GM18508 (cell line): ENCODE measurements around the gene TEX51.

ENCODE experiments used
- ATAC-seq: cut with Tn5 transposase; IDR thresholded peaks from one replicate; pipeline ENCODE4 v1.9.1; 2021; ENCODE audit warnings: moderate number of reproducible peaks; ENCODE audit not compliant: insufficient read depth, unreplicated experiment

TEX51 gene

GRCh38 chr2:126877861-126878565 lies 20.7 kb upstream of the TEX51 start:
- no peak for ATAC-seq

- no peak for ATAC-seq
Measured at GRCh38 chr2:126878601-126879000, 20.1 kb upstream of the TEX51 start.

DNA sequence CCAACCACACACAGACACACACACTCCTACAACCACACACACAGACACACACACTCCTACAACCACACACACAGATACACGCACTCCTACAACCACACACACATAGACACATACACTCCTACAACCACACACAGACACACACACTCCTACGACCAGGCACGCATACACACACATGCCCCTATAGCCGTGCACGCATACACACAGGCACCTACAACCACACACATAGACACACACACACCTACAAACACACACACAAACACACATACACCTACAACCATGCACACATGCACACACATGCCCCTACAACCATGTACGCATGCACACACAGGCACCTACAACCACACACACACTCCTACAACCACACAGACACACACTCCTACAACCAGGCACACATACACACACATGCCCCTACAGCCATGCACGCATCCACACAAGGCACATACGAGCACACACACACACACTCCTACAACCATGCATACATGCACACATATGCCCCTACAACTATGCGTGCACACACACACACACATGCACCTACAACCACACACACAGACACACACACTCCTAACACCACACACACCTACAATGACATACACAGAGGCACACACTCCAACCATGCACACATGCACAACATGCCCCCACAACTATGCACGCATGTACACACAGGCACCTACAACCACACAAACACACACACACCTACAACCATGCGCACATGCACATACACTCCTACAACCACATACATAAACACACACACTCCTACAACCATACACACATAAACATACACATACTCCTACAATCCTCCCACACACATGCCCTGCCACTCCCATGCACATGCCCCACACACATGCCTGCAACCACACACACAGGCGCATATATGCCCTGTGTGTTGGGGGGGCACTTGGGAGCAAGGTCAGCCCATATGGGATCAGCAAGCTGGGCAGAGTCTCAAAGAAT lies 19.1 kb upstream of the TEX51 start:
- no peak for ATAC-seq

DNA sequence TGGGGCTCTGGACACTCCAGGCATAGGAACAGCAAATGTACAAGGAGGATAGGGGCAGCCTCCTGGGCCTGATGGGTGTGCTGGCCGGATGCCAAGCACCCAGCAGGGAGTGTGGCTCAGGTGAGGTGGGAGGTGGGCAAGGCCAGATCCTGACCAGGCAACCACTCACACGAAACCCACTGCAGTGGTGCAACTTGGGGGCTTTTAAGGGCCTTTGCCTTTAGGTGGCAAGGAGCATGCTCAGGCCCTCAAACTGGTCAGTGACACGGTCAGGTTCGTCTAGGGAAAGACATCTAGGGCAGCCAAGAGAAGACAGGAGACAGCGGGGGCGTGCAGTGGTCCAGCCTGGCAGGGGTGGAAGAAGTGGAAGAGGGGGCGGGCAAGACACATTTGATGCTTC lies 18.4 kb upstream of the TEX51 start:
- no peak for ATAC-seq

GRCh38 chr2:126880817-126881216 lies 17.9 kb upstream of the TEX51 start:
- ATAC-seq, result no peak

- no peak for ATAC-seq
Measured at GRCh38 chr2:126881591-126881990, 17.1 kb upstream of the TEX51 start.

DNA sequence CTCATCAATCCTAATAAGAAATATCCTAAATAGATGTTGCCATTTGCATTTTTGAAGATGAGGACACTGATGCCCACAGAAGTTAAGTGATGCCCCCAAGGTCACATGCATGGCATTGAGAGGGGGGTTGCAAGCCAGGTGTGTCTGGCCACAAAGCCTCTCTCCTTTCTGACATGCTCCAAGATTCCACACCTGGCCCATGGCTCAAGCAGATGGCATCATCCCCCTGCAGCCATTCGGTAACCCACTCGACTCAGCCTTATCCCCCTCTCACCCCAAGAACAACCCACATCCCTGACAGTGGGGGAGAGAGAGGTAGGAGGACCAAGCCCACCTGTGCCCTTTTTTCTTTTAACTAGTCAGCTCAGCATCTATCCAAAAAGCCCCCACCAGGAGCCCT lies 16.5 kb upstream of the TEX51 start:
- no peak for ATAC-seq

DNA sequence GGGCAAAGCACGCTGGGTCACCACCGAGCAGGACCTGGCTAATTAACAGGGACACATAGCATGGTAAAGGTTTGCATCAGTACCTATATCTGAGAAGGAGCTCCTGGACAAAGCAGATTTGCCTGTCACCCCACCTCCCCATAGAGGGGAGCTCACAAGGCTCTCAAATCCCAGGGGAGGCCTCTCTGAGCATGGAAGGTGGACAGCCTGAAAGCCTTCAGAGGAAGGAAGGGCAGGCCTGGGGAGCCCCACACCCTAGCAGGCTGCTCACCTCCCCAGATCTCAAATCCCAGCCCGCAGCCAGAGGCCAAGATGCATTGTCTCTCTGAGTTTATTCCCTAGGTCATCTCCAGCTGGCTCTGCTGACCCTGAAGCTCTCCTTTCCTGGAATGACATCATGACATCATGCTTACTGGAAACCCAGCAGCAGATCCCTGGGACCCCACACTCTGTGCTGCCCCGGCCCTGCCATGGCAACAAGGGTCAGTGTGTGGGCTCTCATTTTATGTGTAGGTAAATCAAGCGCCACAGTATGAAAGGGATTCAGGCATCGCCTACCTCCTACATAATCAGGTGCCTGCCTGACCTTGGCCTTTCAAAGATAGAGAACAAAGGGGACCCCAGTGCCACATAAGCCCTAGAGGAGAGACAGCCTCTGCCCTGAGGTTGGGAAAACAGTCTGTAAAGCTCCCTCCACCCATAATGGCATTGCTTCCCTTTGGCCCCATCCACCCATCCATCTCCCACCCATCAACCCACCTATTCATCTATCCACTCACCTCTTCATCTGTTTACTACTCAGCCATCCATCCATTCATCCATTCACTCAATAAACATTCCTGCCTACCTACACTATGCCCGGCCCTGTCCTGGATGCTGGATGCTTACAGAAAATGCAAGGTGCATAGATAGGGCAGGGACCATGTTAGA lies 15.7 kb upstream of the TEX51 start:
- no peak for ATAC-seq

- no peak for ATAC-seq
Measured at GRCh38 chr2:126883666-126884040, 15.0 kb upstream of the TEX51 start.

GRCh38 chr2:126884861-126885750 lies 13.6 kb upstream of the TEX51 start:
- no peak for ATAC-seq

DNA sequence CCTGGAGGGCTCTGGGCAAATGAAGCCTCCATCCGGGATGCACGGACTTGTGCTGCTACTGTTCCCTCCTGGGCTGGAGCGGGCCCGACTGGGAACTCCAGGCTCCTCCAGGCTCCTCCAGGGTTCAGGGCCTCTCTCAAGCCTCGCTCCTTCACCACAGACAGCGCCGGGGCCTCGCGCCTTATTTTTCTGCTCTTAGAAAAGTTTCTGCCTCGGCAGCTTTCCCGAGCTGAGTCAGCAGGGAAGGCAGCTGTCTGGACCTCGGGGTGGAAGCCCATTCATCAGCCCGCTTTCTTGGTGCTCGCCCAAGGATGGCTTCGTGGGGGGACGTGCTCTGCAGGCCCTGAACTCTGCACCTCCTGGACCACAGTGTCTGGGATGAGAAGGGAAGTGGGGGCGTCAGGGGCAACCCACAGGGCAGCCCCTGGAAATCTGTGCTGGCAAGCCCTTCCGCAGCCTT lies 12.9 kb upstream of the TEX51 start:
- no peak for ATAC-seq

- ATAC-seq, result no peak
Measured at GRCh38 chr2:126886211-126886915, 12.3 kb upstream of the TEX51 start.

- no peak for ATAC-seq
Measured at GRCh38 chr2:126886916-126887280, 11.8 kb upstream of the TEX51 start.

- no peak for ATAC-seq
Measured at GRCh38 chr2:126887506-126887905, 11.2 kb upstream of the TEX51 start.

DNA sequence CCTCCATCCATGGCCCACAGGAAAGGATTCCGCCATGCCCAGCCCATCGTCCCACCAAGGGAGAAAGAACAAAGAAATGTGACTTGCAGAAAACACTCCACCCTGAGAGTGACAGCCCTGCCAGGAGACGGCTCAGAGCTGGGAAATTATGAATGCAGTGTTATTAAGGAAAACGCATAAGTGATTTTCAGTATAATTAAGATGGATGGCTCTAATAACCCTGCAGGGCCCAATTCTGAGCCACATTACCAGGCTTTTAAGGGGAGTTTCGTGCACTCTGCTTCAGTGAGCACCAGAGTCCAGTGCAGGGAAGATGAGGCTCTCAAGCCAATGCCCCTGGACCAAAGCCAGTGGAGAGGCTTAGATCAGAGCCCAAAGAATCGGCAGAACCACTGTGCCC lies 10.6 kb upstream of the TEX51 start:
- ATAC-seq, result no peak

- ATAC-seq, result no peak
Measured at GRCh38 chr2:126889071-126889470, 9.6 kb upstream of the TEX51 start.

DNA sequence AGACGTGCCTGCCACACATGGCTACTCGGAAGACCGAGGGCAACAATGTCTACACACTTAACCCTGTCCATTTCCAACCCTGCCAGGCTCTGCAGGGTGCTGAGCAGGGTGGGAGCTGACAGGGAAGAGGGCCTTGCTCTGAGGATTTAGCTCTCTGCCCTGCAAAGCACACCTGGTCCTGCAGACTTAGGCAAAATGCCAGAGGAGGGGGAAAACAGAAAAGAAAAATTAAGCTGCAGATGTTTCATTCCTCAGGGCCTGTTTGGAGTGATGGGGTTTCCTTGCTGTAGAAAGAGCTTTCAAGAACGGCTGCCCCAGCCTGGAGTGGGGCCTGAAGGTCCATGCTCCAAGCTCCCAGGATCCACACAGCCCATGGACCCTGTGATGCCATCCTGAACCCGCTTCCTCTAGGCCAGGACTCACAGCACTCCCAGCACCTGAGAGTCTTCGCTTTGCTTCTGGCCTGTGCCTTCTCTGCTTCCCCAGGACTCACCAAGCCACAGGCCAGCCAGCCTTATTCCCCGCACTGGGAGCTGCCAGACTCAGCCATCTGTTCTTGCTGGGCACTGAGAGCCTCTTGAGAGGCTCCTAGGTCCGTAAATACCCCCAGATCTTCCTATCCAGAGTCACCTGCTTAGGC lies 9.1 kb upstream of the TEX51 start:
- ATAC-seq, result no peak

GRCh38 chr2:126890136-126890510 lies 8.6 kb upstream of the TEX51 start:
- ATAC-seq, result no peak
